Daoy (cell line): ENCODE measurements around the gene CORO1C. TPM values are rescaled to one million over a fixed set of nuclear protein-coding genes. Genes with fewer than 3 reads are reported as not detected.
"Not testable (repeated sequence)": the region's sequence is repeated elsewhere in the genome, so short reads cannot be mapped to it uniquely, and the experiment has no call there.

Experiments used
- DNase-seq: peaks from one replicate; pipeline ENCODE4 v3.0.0-alpha.2; 2015; ENCODE audit warnings: low read depth
- total RNA-seq: library from RNA; depleted of rRNA; stranded (reverse); fragments of >200 nt; shearing (Covaris generic); gene quantifications from 2 replicates; pipeline ENCODE4 v1.2.3, GENCODE V29; 2014

Gene CORO1C
- total RNA-seq, 1 experiment from 2014 or later, result 136 TPM

DNA sequence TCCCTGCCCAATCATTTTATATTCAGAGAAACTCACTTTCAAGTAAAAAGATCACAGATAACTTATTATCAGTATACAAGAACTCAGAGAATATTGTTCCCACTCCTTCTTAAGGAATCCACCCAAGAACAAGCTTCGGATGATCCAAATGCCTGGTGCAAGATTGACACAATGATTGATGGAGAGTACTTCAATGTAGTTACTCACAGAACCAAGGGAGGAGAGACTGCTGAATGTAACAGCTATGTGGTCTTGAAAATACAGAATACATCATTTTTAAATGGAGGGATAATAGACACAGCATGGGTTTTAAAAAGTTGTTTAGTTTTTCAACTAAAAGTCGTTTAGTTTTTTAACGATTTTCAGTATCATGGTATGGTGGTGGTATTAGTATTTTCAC lies 59.3 kb downstream of the CORO1C start:
- no peak for DNase-seq

GRCh38 chr12:108671110-108671509 lies 60.2 kb downstream of the CORO1C start:
- DNase-seq, result no peak

GRCh38 chr12:108670066-108670631 lies 61.2 kb downstream of the CORO1C start:
- no peak for DNase-seq

DNA sequence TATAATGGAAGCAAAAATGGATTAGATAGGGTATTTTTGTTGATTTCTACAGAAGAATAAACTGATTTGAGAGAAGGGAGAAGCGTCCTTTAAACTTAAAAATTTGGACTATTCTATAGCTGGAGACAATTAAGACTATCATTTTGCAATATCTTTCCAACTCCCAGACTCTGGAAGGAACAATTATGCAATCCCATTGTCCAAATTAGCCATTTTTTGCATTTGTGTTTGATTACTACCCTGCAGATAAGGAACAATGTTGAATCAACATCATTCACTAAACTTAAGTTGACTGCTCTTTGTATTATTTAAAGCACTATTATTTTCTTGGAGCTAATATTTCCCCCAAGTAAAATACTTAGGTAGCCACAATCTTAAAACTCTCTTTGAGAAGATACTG lies 62.8 kb downstream of the CORO1C start:
- no peak for DNase-seq

DNA sequence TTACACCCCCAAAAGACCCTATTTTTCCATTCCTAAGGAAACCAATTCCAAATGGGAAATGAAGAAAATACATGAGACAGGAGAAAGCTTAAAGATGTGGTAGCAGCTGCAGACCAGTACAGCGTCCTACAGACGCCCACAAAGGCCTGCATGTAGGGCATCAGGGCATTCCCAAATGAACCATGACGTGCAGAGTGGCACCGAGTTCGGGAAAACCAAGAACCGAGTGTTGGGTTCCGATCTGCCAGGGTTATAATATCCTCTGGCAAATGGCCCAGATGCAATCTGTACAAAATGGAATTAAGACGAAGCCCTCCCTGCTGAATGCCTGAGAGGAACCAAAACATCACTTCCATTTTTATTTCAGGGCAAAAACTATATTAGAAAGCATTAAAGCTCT lies 63.3 kb downstream of the CORO1C start:
- DNase-seq, result no peak

- no peak for DNase-seq
These were observed 64.0 kb downstream of the CORO1C start for GRCh38 chr12:108667349-108667748.

DNA sequence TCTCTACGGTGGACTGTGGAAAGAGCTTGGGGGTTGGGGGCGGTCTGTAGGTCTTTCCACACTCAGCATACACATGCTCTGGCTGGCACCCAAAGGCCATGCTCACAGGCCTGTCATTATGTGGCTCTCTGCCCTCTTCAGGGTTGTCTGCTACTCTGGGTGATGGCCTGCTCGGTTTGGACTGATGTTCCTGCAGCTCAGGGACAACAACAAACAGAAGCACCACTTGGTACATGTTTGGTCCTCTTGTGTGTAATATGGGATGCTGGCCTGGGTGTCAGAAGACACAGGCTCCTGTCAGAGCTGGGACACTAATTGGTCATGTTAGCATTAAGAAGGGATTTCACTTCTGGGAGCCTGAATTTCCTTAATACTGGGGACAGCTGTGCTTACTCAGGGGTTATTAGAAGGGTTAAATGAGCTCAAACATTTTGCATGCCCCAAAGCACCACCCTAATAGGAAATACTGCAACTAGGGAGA lies 64.9 kb downstream of the CORO1C start:
- no peak for DNase-seq

GRCh38 chr12:108665608-108666202 lies 65.6 kb downstream of the CORO1C start:
- DNase-seq, result no peak

GRCh38 chr12:108664338-108665258 lies 66.7 kb downstream of the CORO1C start:
- peak; percentile 91 for DNase-seq

DNA sequence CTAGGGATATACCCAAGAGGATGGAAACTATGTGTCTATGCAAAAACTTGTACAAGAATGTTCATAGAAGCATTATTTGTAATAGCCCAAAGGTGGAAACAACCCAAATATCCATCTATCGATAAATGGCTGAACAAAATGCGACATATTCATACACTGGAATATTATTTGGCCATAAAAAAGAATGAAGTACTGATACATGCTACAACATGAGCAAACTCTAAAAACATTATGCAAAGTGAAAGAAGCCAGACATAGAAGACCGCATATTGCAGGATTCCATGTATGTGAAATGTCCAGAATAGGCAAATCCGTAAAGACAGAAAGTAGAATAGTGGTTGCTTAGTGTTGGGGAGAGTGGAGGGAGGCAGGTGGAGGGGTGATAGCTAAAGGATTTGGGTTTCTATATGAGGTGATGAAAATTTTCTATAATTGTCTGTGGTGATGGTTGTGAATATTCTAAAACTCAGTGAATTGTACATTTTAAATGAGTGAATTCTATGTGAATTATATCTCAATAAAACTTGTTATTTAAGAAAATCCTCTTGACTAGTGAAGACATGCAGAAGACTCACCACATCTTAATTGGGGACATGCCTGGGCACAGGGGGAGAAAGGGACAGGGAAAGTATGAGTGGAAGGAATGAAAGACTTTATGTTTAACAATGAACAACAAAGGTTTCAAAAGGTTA lies 67.8 kb downstream of the CORO1C start:
- no peak for DNase-seq

- not testable (repeated sequence) for DNase-seq
These were observed 73.2 kb downstream of the CORO1C start for GRCh38 chr12:108658115-108658514.

DNA sequence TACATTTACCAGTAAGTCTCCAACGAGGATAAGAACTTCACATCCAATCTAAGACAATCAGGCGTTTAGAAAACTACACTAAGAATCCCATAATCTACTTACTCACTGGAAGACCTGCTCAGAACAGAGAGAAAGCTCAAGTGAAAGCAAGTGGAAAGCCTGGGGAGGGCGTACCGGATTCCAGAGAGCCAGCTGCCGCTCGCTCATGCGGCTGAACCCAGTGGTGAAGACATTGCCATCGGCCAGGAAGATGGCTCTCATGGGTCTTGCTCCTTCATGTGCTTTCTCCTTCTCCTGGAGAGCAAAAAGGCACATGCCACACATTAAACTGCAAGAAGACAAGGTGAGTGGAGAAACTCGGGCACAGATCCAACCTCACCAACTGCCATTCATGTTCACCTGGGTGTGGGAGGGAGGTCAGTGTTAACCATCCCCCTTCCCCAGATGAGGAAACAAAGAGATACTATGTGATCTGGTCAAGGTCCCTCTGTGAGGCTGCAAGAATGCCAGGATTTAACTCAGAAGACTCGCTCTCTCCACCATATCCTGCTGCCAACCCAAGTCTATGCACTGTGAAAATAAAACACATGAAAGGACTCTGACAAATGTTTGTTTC lies 74.1 kb downstream of the CORO1C start:
- DNase-seq, result no peak

GRCh38 chr12:108656247-108656646 lies 75.1 kb downstream of the CORO1C start:
- DNase-seq, result not testable (repeated sequence)

GRCh38 chr12:108655812-108656175 lies 75.5 kb downstream of the CORO1C start:
- not testable (repeated sequence) for DNase-seq

DNA sequence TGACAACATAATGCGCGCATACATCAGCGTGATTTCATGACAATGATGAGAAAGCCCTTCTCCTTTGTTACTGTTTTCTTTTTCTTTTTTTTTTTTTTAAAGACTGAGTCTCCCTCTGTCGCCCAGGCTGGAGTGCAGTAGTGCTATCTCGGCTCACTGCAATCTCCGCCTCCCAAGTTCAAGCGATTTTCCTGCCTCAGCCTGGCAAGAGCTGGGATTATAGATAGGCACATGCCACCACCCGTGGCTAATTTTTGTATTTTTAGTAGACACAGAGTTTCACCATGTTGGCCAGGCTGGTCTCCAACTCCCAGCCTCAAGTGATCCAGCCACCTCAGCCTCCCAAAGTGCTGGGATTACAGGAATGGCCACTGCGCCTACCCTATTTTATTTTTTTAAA lies 76.7 kb downstream of the CORO1C start:
- not testable (repeated sequence) for DNase-seq

DNA sequence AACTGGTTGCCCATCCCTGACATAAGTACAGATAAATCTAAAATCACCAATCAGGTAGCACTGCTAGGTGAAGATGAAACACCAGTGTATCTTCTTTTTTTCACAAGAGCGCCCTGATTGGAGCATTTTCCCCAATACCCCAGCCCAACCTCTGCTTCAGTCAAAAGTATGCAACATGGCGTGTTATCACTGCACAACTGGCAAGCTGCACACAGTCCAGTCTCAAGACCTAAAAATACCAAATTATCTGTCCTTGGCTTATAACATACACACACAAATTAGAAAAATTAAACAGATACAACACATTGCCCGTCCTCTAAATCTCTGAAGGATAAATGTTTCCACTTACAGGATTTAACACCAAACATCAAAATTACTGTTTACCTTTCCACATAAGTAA lies 77.4 kb downstream of the CORO1C start:
- no peak for DNase-seq

- DNase-seq, result no peak
These were observed 78.2 kb downstream of the CORO1C start for GRCh38 chr12:108653082-108653516.

- no peak for DNase-seq
These were observed 81.2 kb downstream of the CORO1C start for GRCh38 chr12:108650083-108650482.

DNA sequence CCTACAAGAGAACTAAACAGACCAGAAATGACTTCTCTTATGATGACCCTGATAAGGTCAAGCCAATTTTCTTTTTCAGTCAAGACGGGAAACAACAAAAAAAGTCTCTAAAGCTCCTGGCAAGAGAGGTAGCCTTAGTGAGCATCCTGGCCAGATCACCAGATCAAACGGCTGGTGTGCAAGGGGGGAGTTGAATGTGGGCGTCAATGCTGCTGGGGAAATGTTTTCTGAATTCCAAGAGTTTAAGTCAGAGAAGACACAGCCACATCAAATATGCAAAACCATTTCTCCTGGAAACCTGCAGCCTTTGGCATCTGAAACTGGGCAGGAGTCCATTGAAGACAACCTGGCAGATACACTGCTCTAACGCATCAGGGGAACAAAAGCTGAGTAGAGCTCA lies 81.6 kb downstream of the CORO1C start:
- DNase-seq, result peak; percentile 79

- peak; percentile 62 for DNase-seq
These were observed 82.2 kb downstream of the CORO1C start for GRCh38 chr12:108649126-108649525.

DNA sequence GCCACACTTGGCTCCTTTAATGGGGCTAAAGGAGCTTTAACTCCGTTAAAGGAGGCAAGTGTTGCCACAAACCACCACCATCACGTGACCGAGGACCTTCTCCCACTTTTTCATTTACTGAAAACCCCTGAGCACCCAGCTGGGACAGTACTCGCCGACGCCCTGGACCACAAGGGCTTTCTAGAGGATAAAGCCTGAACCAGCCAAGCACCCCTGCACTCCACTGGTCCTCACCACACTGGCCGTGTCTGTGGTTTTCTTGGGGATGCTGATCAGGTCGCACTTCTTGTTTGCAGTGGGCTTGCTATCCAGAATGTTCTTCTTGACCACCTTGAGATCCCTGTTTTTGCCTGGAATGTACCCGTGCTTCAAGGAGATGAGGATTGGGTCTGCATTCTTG lies 82.9 kb downstream of the CORO1C start:
- no peak for DNase-seq
